ENCODE measurements around the gene KIRREL3. TPM values are rescaled to one million over a fixed set of nuclear protein-coding genes. Genes with fewer than 3 reads are reported as not detected.

The KIRREL3 gene
- total and polyA plus RNA-seq, 9 of the 15 experiments (the other 6 are each of a cell fraction or from before 2014, with no cell fraction given): 0.04 to 0.10 TPM; not detected in 7

GRCh38 chr11:126456783-126457542 lies 543.6 kb downstream of the KIRREL3 start (continued):
- TF ChIP-seq, protein P1, sequence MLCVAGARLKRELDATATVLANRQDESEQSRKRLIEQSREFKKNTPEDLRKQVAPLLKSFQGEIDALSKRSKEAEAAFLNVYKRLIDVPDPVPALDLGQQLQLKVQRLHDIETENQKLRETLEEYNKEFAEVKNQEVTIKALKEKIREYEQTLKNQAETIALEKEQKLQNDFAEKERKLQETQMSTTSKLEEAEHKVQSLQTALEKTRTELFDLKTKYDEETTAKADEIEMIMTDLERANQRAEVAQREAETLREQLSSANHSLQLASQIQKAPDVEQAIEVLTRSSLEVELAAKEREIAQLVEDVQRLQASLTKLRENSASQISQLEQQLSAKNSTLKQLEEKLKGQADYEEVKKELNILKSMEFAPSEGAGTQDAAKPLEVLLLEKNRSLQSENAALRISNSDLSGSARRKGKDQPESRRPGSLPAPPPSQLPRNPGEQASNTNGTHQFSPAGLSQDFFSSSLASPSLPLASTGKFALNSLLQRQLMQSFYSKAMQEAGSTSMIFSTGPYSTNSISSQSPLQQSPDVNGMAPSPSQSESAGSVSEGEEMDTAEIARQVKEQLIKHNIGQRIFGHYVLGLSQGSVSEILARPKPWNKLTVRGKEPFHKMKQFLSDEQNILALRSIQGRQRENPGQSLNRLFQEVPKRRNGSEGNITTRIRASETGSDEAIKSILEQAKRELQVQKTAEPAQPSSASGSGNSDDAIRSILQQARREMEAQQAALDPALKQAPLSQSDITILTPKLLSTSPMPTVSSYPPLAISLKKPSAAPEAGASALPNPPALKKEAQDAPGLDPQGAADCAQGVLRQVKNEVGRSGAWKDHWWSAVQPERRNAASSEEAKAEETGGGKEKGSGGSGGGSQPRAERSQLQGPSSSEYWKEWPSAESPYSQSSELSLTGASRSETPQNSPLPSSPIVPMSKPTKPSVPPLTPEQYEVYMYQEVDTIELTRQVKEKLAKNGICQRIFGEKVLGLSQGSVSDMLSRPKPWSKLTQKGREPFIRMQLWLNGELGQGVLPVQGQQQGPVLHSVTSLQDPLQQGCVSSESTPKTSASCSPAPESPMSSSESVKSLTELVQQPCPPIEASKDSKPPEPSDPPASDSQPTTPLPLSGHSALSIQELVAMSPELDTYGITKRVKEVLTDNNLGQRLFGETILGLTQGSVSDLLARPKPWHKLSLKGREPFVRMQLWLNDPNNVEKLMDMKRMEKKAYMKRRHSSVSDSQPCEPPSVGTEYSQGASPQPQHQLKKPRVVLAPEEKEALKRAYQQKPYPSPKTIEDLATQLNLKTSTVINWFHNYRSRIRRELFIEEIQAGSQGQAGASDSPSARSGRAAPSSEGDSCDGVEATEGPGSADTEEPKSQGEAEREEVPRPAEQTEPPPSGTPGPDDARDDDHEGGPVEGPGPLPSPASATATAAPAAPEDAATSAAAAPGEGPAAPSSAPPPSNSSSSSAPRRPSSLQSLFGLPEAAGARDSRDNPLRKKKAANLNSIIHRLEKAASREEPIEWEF (CRISPR knock-in tag; IDR thresholded peaks at IDR 0.05): no peak
- TF ChIP-seq ZNF197 (CRISPR knock-in tag; IDR thresholded peaks at IDR 0.05; ENCODE audit: low read depth) (no peak), PHF20 (IDR thresholded peaks at IDR 0.05; ENCODE audit: partially characterized antibody) (peak; percentile 28), HLTF (IDR thresholded peaks at IDR 0.05) (no peak)

DNA sequence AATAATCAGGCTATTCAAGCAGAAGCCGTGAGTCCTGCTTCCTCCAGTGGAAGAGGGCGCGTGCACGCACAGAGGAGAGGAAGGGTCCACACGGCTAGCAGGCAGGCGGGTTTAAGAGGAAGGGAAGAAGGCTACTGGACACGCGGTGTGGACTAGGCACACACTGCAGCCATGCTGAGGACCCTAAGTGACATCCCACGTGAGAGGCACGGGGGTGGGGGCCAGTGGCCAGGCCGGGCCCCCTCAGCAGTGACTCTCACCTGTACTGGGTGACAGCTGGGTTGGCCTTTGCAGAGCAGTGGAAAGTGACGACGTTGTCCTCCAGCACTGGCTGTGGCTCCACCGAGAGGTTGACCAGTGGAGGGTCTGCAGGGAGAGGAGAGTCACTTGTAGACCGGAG lies 544.5 kb downstream of the KIRREL3 start:
- Histone ChIP-seq H3K9me1 (ENCODE audit: control insufficient read depth, insufficient read depth, low read length) (no peaks in the 10 kb centered on the region), H3K27me3 (ENCODE audit: control insufficient read depth in 2 of 2, insufficient read depth in 2 of 2, low read length in 2 of 2) (peaks cover 18 to 69% of the 10 kb centered on the region in 2 experiments; a peak in 4 of 5 replicates), H3K27ac (ENCODE audit: extremely low read depth, low read depth, low read length) (no peak overlapping the region), H3K36me3 (ENCODE audit: control insufficient read depth, insufficient read depth, low read length) (no peaks in the 10 kb centered on the region), H4K20me1 (replicated peaks; ENCODE audit: control insufficient read depth, insufficient read depth, low read length) (0 out of 2 replicates have a peak, but pooled peaks cover 6% of the 10 kb centered on the region), H3K79me2 (ENCODE audit: control insufficient read depth, insufficient read depth, low read length) (no peaks in the 10 kb centered on the region), H3K9ac (ENCODE audit: insufficient read depth in 1 of 2, low read depth in 2 of 2, low read length in 2 of 2) (no peak overlapping the region), H2AFZ (ENCODE audit: low read depth, low read length) (no peak overlapping the region), H3K9me3 (replicated peaks; ENCODE audit: control insufficient read depth, insufficient read depth, low read depth, low read length) (peaks cover 3% of the 10 kb centered on the region; the same call in 1 of the 2 replicates), H3K4me3 (no peak overlapping the region), H3K4me1 (replicated peaks in 1 of 2; ENCODE audit: control insufficient read depth in 2 of 2, insufficient read depth in 2 of 2, low read length in 2 of 2) (no peaks in the 10 kb centered on the region; a peak in 1 of 5 replicates), H3K4me2 (ENCODE audit: insufficient read depth, low read length) (no peak overlapping the region)
- BruUV-seq (replicated peaks): no TSS peak
- no peak; the same call in 2 of the 3 replicates for ATAC-seq
- DNase-seq (ENCODE audit: extremely low read depth in 1 of 4, low spot score in 3 of 4): no peak
- no peak for FAIRE-seq
- intact Hi-C loops (cut with micrococcal nuclease): no loop called here
- in situ Hi-C loops (cut with MboI): no loop called here
- 2% methylated on average over 12 of the region's 15 CpGs for WGBS (ENCODE audit: insufficient coverage, low coverage, missing lambda C conversion rate)
- POLR2A ChIA-PET: no interaction called here
- CTCF ChIA-PET (ENCODE audit: low intra/inter-chr PET ratio): no interaction called here
- no peak for TF ChIP-seq L3MBTL2 (IDR thresholded peaks at IDR 0.05)
- no peak for TF ChIP-seq HDAC2 (IDR thresholded peaks at IDR 0.05)
- no peak for TF ChIP-seq ETS2 (tag; IDR thresholded peaks at IDR 0.05; ENCODE audit: borderline replicate concordance, poor library complexity, severe bottlenecking)
- TF ChIP-seq, protein P2, sequence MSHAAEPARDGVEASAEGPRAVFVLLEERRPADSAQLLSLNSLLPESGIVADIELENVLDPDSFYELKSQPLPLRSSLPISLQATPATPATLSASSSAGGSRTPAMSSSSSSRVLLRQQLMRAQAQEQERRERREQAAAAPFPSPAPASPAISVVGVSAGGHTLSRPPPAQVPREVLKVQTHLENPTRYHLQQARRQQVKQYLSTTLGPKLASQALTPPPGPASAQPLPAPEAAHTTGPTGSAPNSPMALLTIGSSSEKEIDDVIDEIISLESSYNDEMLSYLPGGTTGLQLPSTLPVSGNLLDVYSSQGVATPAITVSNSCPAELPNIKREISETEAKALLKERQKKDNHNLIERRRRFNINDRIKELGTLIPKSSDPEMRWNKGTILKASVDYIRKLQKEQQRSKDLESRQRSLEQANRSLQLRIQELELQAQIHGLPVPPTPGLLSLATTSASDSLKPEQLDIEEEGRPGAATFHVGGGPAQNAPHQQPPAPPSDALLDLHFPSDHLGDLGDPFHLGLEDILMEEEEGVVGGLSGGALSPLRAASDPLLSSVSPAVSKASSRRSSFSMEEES (CRISPR knock-in tag; IDR thresholded peaks at IDR 0.05): no peak
- TF ChIP-seq MYNN (IDR thresholded peaks at IDR 0.05): no peak
- no peak for TF ChIP-seq MYNN (CRISPR knock-in tag; IDR thresholded peaks at IDR 0.05)
- no peak for TF ChIP-seq PHF21A (IDR thresholded peaks at IDR 0.05; ENCODE audit: borderline replicate concordance, low read depth)
- TF ChIP-seq DMBX1 (CRISPR knock-in tag; IDR thresholded peaks at IDR 0.05; ENCODE audit: borderline replicate concordance): no peak
- no peak for TF ChIP-seq CHD2 (IDR thresholded peaks at IDR 0.05; ENCODE audit: low read depth, low read length)

Measured in K562 (cell line).